BE2C (cell line): Measurements from ENCODE around the gene C1orf94.

Source experiments
- DNase-seq: peaks from one replicate; pipeline ENCODE4 v3.0.0-alpha.2; 2020
- H3K27me3 ChIP-seq: fragments of 250-450 bp; sonication (Bioruptor Pico); 2 replicates; pipeline ENCODE4 v1.5.1; 2020; ENCODE audit warnings: mild to moderate bottlenecking
- H3K36me3 ChIP-seq: fragments of 250-450 bp; sonication (Bioruptor Pico); 2 replicates; pipeline ENCODE4 v1.5.1; 2020; ENCODE audit warnings: mild to moderate bottlenecking
- H3K4me1 ChIP-seq: fragments of 250-450 bp; sonication (Bioruptor Pico); 2 replicates; pipeline ENCODE4 v1.5.1; 2020
- H3K4me3 ChIP-seq: 2 replicates; pipeline ENCODE4 v1.5.1; 2011; ENCODE audit warnings: low read depth, low read length
- H3K9me3 ChIP-seq: fragments of 250-450 bp; sonication (Bioruptor Pico); 2 replicates; pipeline ENCODE4 v1.5.1; 2020
- CTCF ChIP-seq: IDR thresholded peaks from 2 replicates; pipeline ENCODE4 v1.5.1; 2012; ENCODE audit warnings: mild to moderate bottlenecking, low read depth, low read length

C1orf94 gene

GRCh38 chr1:34188418-34188817, 11.7 kb downstream of the C1orf94 start:
- DNase-seq, result no peak
- H3K27me3 ChIP-seq, result no peaks in the 10 kb centered on the region
- H3K9me3 ChIP-seq, result no peaks in the 10 kb centered on the region
- no peak for TF ChIP-seq CTCF
- no peaks in the 10 kb centered on the region for H3K4me1 ChIP-seq
- H3K36me3 ChIP-seq, result no peaks in the 10 kb centered on the region
- H3K4me3 ChIP-seq, result no peak overlapping the region

DNA sequence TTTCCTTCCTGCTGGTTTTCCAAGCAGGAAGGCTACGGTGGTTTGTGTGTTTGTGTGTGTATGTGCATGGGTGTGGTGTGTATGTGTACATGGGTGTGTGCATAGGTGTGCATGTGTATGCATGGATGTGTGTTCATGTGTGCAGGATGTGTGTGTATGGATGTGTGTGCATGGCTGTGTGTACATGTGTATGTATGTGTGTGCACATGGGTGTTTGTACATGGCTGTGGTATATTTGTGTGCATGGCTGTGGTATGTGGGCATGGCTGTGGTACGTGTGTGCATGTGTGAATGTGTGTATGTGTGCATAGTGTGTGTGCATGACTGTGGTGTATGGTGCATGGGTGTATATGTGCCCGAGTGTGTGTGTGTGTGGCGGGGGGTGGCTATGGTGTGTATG, 12.3 kb downstream of the C1orf94 start:
- no peak for DNase-seq
- Histone ChIP-seq H3K4me1 (no peaks in the 10 kb centered on the region), H3K9me3 (no peaks in the 10 kb centered on the region), H3K27me3 (no peaks in the 10 kb centered on the region), H3K36me3 (no peaks in the 10 kb centered on the region), H3K4me3 (no peak overlapping the region)
- TF ChIP-seq CTCF, result no peak

GRCh38 chr1:34190692-34191091, 14.0 kb downstream of the C1orf94 start:
- Histone ChIP-seq H3K27me3 (no peaks in the 10 kb centered on the region), H3K4me3 (no peak overlapping the region), H3K36me3 (no peaks in the 10 kb centered on the region), H3K4me1 (no peaks in the 10 kb centered on the region), H3K9me3 (no peaks in the 10 kb centered on the region)
- no peak for DNase-seq
- TF ChIP-seq CTCF, result no peak

DNA sequence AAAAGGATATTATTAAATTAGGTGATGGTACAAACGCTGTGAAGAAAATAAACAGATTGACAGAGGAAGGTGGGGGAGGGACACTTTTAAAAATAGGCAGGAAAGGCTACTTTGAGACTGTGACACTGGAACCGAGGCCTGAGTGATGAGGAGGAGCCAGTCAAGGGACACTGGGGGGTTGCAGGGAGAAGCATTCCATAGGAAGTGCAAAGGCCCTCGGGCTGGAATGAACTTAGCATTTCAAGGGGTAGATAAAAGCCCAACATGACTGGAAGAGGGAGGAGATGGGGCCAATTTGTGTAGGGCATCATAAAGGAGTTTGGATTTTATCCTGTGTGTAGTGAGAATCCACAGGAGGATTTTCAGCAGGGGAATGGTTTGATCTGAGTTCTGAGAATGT, 15.9 kb downstream of the C1orf94 start:
- no peaks in the 10 kb centered on the region for H3K4me1 ChIP-seq
- DNase-seq, result no peak
- H3K4me3 ChIP-seq, result no peak overlapping the region
- TF ChIP-seq CTCF, result no peak
- H3K27me3 ChIP-seq, result no peaks in the 10 kb centered on the region
- H3K36me3 ChIP-seq, result no peaks in the 10 kb centered on the region
- no peaks in the 10 kb centered on the region for H3K9me3 ChIP-seq

GRCh38 chr1:34199927-34200326, 23.2 kb downstream of the C1orf94 start:
- Histone ChIP-seq H3K4me3 (no peak overlapping the region), H3K4me1 (no peaks in the 10 kb centered on the region), H3K27me3 (no peaks in the 10 kb centered on the region), H3K9me3 (no peaks in the 10 kb centered on the region), H3K36me3 (no peaks in the 10 kb centered on the region)
- no peak for DNase-seq
- TF ChIP-seq CTCF, result no peak

DNA sequence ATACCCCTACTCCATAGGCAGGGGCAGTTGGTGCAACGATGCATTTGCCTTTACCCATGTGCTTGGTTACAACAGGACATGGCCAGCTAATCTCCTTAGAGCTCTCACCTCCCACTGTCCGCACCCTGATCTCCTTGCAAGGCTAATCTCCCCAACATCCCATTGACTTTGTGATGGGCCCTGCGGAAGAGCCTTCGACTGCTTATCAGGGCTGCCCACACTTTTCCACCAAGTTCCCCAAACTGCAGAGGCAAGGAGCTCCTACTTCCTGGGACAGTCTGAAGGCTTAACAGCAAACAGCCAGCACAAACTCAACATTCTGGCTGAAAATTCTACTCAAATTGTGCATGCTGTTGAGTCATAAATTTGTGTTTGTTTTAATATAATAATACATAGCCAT, 36.0 kb downstream of the C1orf94 start:
- Histone ChIP-seq H3K36me3 (no peaks in the 10 kb centered on the region), H3K9me3 (no peaks in the 10 kb centered on the region), H3K4me3 (no peak overlapping the region), H3K4me1 (no peaks in the 10 kb centered on the region), H3K27me3 (no peaks in the 10 kb centered on the region)
- DNase-seq, result no peak
- TF ChIP-seq CTCF, result no peak
